Measurements from ENCODE around the gene ZNF219. TPM values are rescaled to one million over a fixed set of nuclear protein-coding genes. Genes with fewer than 3 reads are reported as not detected.

ZNF219 gene
- total and polyA plus RNA-seq, 2 of the 13 experiments (the other 11 are each of a cell fraction or from before 2014, with no cell fraction given) = 34.5 to 36.6 TPM

DNA sequence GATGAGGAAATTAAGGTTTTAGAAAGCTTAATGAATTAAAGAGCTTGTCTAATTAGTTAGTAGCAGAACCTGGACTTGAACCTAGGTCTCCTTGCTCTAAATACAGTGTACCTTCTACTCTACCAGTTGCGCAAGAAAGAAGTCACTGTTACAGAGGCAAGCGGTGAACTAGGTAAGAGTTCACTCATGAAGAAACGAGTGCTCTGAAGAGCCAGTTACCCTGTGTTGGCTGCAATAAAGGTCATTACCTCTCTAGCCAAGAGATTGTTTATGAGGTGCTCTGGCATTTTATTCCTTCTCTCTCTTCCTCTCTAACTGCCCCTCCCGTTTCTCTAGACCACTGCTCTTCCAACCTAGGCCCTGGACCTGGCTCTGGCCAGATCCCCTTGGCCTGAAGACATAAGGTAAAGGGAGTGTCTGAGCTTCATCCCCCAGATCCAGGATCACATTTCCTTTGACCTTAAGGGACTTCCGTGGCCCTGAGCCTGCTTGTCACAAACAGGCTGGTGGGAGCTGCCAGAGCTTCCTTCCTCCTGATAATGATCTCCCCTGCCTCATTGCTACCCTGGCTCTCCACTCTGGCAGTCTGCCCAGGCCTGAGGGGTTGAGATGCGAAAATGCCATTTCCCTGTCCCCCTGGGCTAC is 54.4 kb downstream of the ZNF219 start (continued):
- TF ChIP-seq, protein P1, sequence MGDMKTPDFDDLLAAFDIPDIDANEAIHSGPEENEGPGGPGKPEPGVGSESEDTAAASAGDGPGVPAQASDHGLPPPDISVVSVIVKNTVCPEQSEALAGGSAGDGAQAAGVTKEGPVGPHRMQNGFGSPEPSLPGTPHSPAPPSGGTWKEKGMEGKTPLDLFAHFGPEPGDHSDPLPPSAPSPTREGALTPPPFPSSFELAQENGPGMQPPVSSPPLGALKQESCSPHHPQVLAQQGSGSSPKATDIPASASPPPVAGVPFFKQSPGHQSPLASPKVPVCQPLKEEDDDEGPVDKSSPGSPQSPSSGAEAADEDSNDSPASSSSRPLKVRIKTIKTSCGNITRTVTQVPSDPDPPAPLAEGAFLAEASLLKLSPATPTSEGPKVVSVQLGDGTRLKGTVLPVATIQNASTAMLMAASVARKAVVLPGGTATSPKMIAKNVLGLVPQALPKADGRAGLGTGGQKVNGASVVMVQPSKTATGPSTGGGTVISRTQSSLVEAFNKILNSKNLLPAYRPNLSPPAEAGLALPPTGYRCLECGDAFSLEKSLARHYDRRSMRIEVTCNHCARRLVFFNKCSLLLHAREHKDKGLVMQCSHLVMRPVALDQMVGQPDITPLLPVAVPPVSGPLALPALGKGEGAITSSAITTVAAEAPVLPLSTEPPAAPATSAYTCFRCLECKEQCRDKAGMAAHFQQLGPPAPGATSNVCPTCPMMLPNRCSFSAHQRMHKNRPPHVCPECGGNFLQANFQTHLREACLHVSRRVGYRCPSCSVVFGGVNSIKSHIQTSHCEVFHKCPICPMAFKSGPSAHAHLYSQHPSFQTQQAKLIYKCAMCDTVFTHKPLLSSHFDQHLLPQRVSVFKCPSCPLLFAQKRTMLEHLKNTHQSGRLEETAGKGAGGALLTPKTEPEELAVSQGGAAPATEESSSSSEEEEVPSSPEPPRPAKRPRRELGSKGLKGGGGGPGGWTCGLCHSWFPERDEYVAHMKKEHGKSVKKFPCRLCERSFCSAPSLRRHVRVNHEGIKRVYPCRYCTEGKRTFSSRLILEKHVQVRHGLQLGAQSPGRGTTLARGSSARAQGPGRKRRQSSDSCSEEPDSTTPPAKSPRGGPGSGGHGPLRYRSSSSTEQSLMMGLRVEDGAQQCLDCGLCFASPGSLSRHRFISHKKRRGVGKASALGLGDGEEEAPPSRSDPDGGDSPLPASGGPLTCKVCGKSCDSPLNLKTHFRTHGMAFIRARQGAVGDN (CRISPR knock-in tag; IDR thresholded peaks at IDR 0.05) = peak; percentile 70
- no peak for TF ChIP-seq FOXJ3 (CRISPR knock-in tag; IDR thresholded peaks at IDR 0.05; ENCODE audit: borderline replicate concordance)
- TF ChIP-seq ZNF510 (CRISPR knock-in tag; IDR thresholded peaks at IDR 0.05; ENCODE audit: low read depth) = no peak
- no peak for TF ChIP-seq DZIP1 (CRISPR knock-in tag; IDR thresholded peaks at IDR 0.05)
- TF ChIP-seq ZNF275 (CRISPR knock-in tag; IDR thresholded peaks at IDR 0.05; ENCODE audit: borderline replicate concordance) = no peak
- TF ChIP-seq SKI (IDR thresholded peaks at IDR 0.05; ENCODE audit: partially characterized antibody) = no peak
- no peak for TF ChIP-seq AGO2 (optimal IDR thresholded peaks at IDR 0.05; ENCODE audit: low read depth, low read length)
- TF ChIP-seq MIXL1 (CRISPR knock-in tag; IDR thresholded peaks at IDR 0.05) = peak; percentile 76
- no peak for TF ChIP-seq ZNF788 (CRISPR knock-in tag; IDR thresholded peaks at IDR 0.05; ENCODE audit: borderline replicate concordance)
- no peak for TF ChIP-seq ZFX (CRISPR knock-in tag; IDR thresholded peaks at IDR 0.05; ENCODE audit: low read depth)
- no peak for TF ChIP-seq CBFB (CRISPR knock-in tag; IDR thresholded peaks at IDR 0.05)
- no peak for TF ChIP-seq TEAD3 (CRISPR knock-in tag; optimal IDR thresholded peaks at IDR 0.05; ENCODE audit: borderline replicate concordance)
- peak; percentile 87; the same call in 1 of the 2 replicates for TF ChIP-seq ADNP (CRISPR knock-in tag; IDR thresholded peaks at IDR 0.05)
- no peak for TF ChIP-seq ZNF576 (CRISPR knock-in tag; IDR thresholded peaks at IDR 0.05)
- no peak for TF ChIP-seq JUNB (CRISPR knock-in tag; IDR thresholded peaks at IDR 0.05; ENCODE audit: borderline replicate concordance)
- 0 out of 2 replicates have a peak, but pooled peaks have one; percentile 40 for TF ChIP-seq DMAP1 (CRISPR knock-in tag; IDR thresholded peaks at IDR 0.05)
- no peak for TF ChIP-seq MED8 (CRISPR knock-in tag; IDR thresholded peaks at IDR 0.05; ENCODE audit: insufficient replicate concordance)
- TF ChIP-seq BORCS8-MEF2B (CRISPR knock-in tag; IDR thresholded peaks at IDR 0.05) = no peak
- TF ChIP-seq ZNF160 (CRISPR knock-in tag; IDR thresholded peaks at IDR 0.05) = 0 out of 2 replicates have a peak, but pooled peaks have one; percentile 39
- no peak for TF ChIP-seq ZNF746 (CRISPR knock-in tag; IDR thresholded peaks at IDR 0.05)
- 0 out of 2 replicates have a peak, but pooled peaks have one; percentile 59 for TF ChIP-seq SNAPC2 (CRISPR knock-in tag; IDR thresholded peaks at IDR 0.05)
- no peak for TF ChIP-seq ZNF629 (CRISPR knock-in tag; conservative IDR thresholded peaks at IDR 0.05)
- peak; percentile 84 for TF ChIP-seq MED1 (CRISPR knock-in tag; IDR thresholded peaks at IDR 0.05)

Data from HepG2 (cell line).